ENCODE data around the gene CACNA2D2.

Gene CACNA2D2

GRCh38 chr3:50436114-50436674, 67.2 kb downstream of the CACNA2D2 start:
- Histone ChIP-seq H3K9me3 (ENCODE audit: control insufficient read depth in 5 of 5, low read length in 5 of 5) (no peaks in the 10 kb centered on the region), H3K36me3 (ENCODE audit: control insufficient read depth in 5 of 5, insufficient read depth in 5 of 5, low read length in 5 of 5) (no peaks in the 10 kb centered on the region), H3K4me3 (ENCODE audit: low read depth in 1 of 5, low read length in 5 of 5) (no peak overlapping the region), H3K27me3 (ENCODE audit: control insufficient read depth in 5 of 5, insufficient read depth in 4 of 5, low read length in 5 of 5) (peaks cover 4 to 15% (median 7%) of the 10 kb centered on the region in 5 donors), H3K9ac (ENCODE audit: low read length in 5 of 5) (no peak overlapping the region), H3K27ac (ENCODE audit: low read depth, low read length) (no peak overlapping the region), H3K4me1 (ENCODE audit: control insufficient read depth in 5 of 5, insufficient read depth in 5 of 5, low read length in 5 of 5) (peaks cover 0 to 3% (median 0%) of the 10 kb centered on the region in 5 donors)

- Histone ChIP-seq H3K27ac (ENCODE audit: low read depth, low read length) (no peak overlapping the region), H3K4me1 (ENCODE audit: control insufficient read depth in 5 of 5, insufficient read depth in 5 of 5, low read length in 5 of 5) (peaks cover 0 to 9% (median 1%) of the 10 kb centered on the region in 5 donors), H3K27me3 (ENCODE audit: control insufficient read depth in 5 of 5, insufficient read depth in 4 of 5, low read length in 5 of 5) (peaks cover 4 to 15% (median 7%) of the 10 kb centered on the region in 5 donors), H3K4me3 (ENCODE audit: low read depth in 1 of 5, low read length in 5 of 5) (no peak overlapping the region), H3K9me3 (ENCODE audit: control insufficient read depth in 5 of 5, low read length in 5 of 5) (no peaks in the 10 kb centered on the region), H3K9ac (ENCODE audit: low read length in 5 of 5) (no peak overlapping the region), H3K36me3 (ENCODE audit: control insufficient read depth in 5 of 5, insufficient read depth in 5 of 5, low read length in 5 of 5) (no peaks in the 10 kb centered on the region)
Observed at GRCh38 chr3:50435371-50436113, 67.9 kb downstream of the CACNA2D2 start.

- H3K9me3 ChIP-seq (ENCODE audit: control insufficient read depth in 5 of 5, low read length in 5 of 5) = no peaks in the 10 kb centered on the region
- H3K9ac ChIP-seq (ENCODE audit: low read length in 5 of 5) = no peak overlapping the region
- H3K4me1 ChIP-seq (ENCODE audit: control insufficient read depth in 5 of 5, insufficient read depth in 5 of 5, low read length in 5 of 5) = peaks cover 0 to 14% (median 3%) of the 10 kb centered on the region in 5 donors
- H3K27ac ChIP-seq (ENCODE audit: low read depth, low read length) = no peak overlapping the region
- H3K27me3 ChIP-seq (ENCODE audit: control insufficient read depth in 5 of 5, insufficient read depth in 4 of 5, low read length in 5 of 5) = peaks cover 4 to 15% (median 7%) of the 10 kb centered on the region in 5 donors
- H3K36me3 ChIP-seq (ENCODE audit: control insufficient read depth in 5 of 5, insufficient read depth in 5 of 5, low read length in 5 of 5) = no peaks in the 10 kb centered on the region
- H3K4me3 ChIP-seq (ENCODE audit: low read depth in 1 of 5, low read length in 5 of 5) = no peak overlapping the region
Observed at GRCh38 chr3:50433954-50434353, 69.5 kb downstream of the CACNA2D2 start.

GRCh38 chr3:50430950-50431435, 72.4 kb downstream of the CACNA2D2 start:
- no peaks in the 10 kb centered on the region for H3K36me3 ChIP-seq (ENCODE audit: control insufficient read depth in 5 of 5, insufficient read depth in 5 of 5, low read length in 5 of 5)
- no peak overlapping the region for H3K27ac ChIP-seq (ENCODE audit: low read depth, low read length)

GRCh38 chr3:50430191-50430590, 73.2 kb downstream of the CACNA2D2 start:
- no peaks in the 10 kb centered on the region for H3K36me3 ChIP-seq (ENCODE audit: control insufficient read depth in 5 of 5, insufficient read depth in 5 of 5, low read length in 5 of 5)
- H3K4me3 ChIP-seq (ENCODE audit: low read depth in 1 of 5, low read length in 5 of 5) = no peak overlapping the region
- H3K27ac ChIP-seq (ENCODE audit: low read depth, low read length) = no peak overlapping the region
- peaks cover 0 to 14% (median 3%) of the 10 kb centered on the region in 5 donors for H3K4me1 ChIP-seq (ENCODE audit: control insufficient read depth in 5 of 5, insufficient read depth in 5 of 5, low read length in 5 of 5)
- no peak overlapping the region for H3K9ac ChIP-seq (ENCODE audit: low read length in 5 of 5)
- no peaks in the 10 kb centered on the region for H3K9me3 ChIP-seq (ENCODE audit: control insufficient read depth in 5 of 5, low read length in 5 of 5)
- peaks cover 2 to 6% (median 3%) of the 10 kb centered on the region in 5 donors for H3K27me3 ChIP-seq (ENCODE audit: control insufficient read depth in 5 of 5, insufficient read depth in 4 of 5, low read length in 5 of 5)

More at GRCh38 chr3:50430950-50431435, 72.4 kb downstream of the CACNA2D2 start:
- Histone ChIP-seq H3K4me1 (ENCODE audit: control insufficient read depth in 5 of 5, insufficient read depth in 5 of 5, low read length in 5 of 5) (peaks cover 0 to 14% (median 3%) of the 10 kb centered on the region in 5 donors), H3K4me3 (ENCODE audit: low read depth in 1 of 5, low read length in 5 of 5) (no peak overlapping the region), H3K27me3 (ENCODE audit: control insufficient read depth in 5 of 5, insufficient read depth in 4 of 5, low read length in 5 of 5) (peaks cover 3 to 13% (median 4%) of the 10 kb centered on the region in 5 donors), H3K9me3 (ENCODE audit: control insufficient read depth in 5 of 5, low read length in 5 of 5) (no peaks in the 10 kb centered on the region), H3K9ac (ENCODE audit: low read length in 5 of 5) (no peak overlapping the region)

- H3K4me3 ChIP-seq (ENCODE audit: low read depth in 1 of 5, low read length in 5 of 5) = no peak overlapping the region
- no peaks in the 10 kb centered on the region for H3K27me3 ChIP-seq (ENCODE audit: control insufficient read depth in 5 of 5, insufficient read depth in 4 of 5, low read length in 5 of 5)
- peaks cover 0 to 14% (median 3%) of the 10 kb centered on the region in 5 donors for H3K4me1 ChIP-seq (ENCODE audit: control insufficient read depth in 5 of 5, insufficient read depth in 5 of 5, low read length in 5 of 5)
- no peak overlapping the region for H3K27ac ChIP-seq (ENCODE audit: low read depth, low read length)
- H3K9ac ChIP-seq (ENCODE audit: low read length in 5 of 5) = no peak overlapping the region
- no peaks in the 10 kb centered on the region for H3K9me3 ChIP-seq (ENCODE audit: control insufficient read depth in 5 of 5, low read length in 5 of 5)
- no peaks in the 10 kb centered on the region for H3K36me3 ChIP-seq (ENCODE audit: control insufficient read depth in 5 of 5, insufficient read depth in 5 of 5, low read length in 5 of 5)
Observed at GRCh38 chr3:50428007-50428633, 75.3 kb downstream of the CACNA2D2 start.

- Histone ChIP-seq H3K4me3 (ENCODE audit: low read depth in 1 of 5, low read length in 5 of 5) (no peak overlapping the region), H3K4me1 (ENCODE audit: control insufficient read depth in 5 of 5, insufficient read depth in 5 of 5, low read length in 5 of 5) (peaks cover 0 to 14% (median 3%) of the 10 kb centered on the region in 5 donors), H3K9me3 (ENCODE audit: control insufficient read depth in 5 of 5, low read length in 5 of 5) (no peaks in the 10 kb centered on the region), H3K36me3 (ENCODE audit: control insufficient read depth in 5 of 5, insufficient read depth in 5 of 5, low read length in 5 of 5) (no peaks in the 10 kb centered on the region), H3K27ac (ENCODE audit: low read depth, low read length) (no peak overlapping the region), H3K27me3 (ENCODE audit: control insufficient read depth in 5 of 5, insufficient read depth in 4 of 5, low read length in 5 of 5) (no peaks in the 10 kb centered on the region), H3K9ac (ENCODE audit: low read length in 5 of 5) (no peak overlapping the region)
Observed at GRCh38 chr3:50427217-50427616, 76.2 kb downstream of the CACNA2D2 start.

GRCh38 chr3:50425911-50426310, 77.5 kb downstream of the CACNA2D2 start:
- H3K4me3 ChIP-seq (ENCODE audit: low read depth in 1 of 5, low read length in 5 of 5) = no peak overlapping the region
- H3K9ac ChIP-seq (ENCODE audit: low read length in 5 of 5) = no peak overlapping the region
- peaks cover 0 to 9% (median 3%) of the 10 kb centered on the region in 5 donors for H3K4me1 ChIP-seq (ENCODE audit: control insufficient read depth in 5 of 5, insufficient read depth in 5 of 5, low read length in 5 of 5)
- H3K9me3 ChIP-seq (ENCODE audit: control insufficient read depth in 5 of 5, low read length in 5 of 5) = no peaks in the 10 kb centered on the region
- H3K27ac ChIP-seq (ENCODE audit: low read depth, low read length) = no peak overlapping the region
- H3K36me3 ChIP-seq (ENCODE audit: control insufficient read depth in 5 of 5, insufficient read depth in 5 of 5, low read length in 5 of 5) = no peaks in the 10 kb centered on the region
- H3K27me3 ChIP-seq (ENCODE audit: control insufficient read depth in 5 of 5, insufficient read depth in 4 of 5, low read length in 5 of 5) = no peaks in the 10 kb centered on the region

GRCh38 chr3:50423543-50423942, 79.9 kb downstream of the CACNA2D2 start:
- no peak overlapping the region for H3K4me3 ChIP-seq (ENCODE audit: low read depth in 1 of 5, low read length in 5 of 5)
- H3K27ac ChIP-seq (ENCODE audit: low read depth, low read length) = no peak overlapping the region
- H3K27me3 ChIP-seq (ENCODE audit: control insufficient read depth in 5 of 5, insufficient read depth in 4 of 5, low read length in 5 of 5) = no peaks in the 10 kb centered on the region
- H3K9ac ChIP-seq (ENCODE audit: low read length in 5 of 5) = no peak overlapping the region
- no peaks in the 10 kb centered on the region for H3K9me3 ChIP-seq (ENCODE audit: control insufficient read depth in 5 of 5, low read length in 5 of 5)
- H3K36me3 ChIP-seq (ENCODE audit: control insufficient read depth in 5 of 5, insufficient read depth in 5 of 5, low read length in 5 of 5) = no peaks in the 10 kb centered on the region
- no peaks in the 10 kb centered on the region for H3K4me1 ChIP-seq (ENCODE audit: control insufficient read depth in 5 of 5, insufficient read depth in 5 of 5, low read length in 5 of 5)

GRCh38 chr3:50422153-50422552, 81.3 kb downstream of the CACNA2D2 start:
- no peaks in the 10 kb centered on the region for H3K27me3 ChIP-seq (ENCODE audit: control insufficient read depth in 5 of 5, insufficient read depth in 4 of 5, low read length in 5 of 5)
- H3K27ac ChIP-seq (ENCODE audit: low read depth, low read length) = no peak overlapping the region
- no peak overlapping the region for H3K9ac ChIP-seq (ENCODE audit: low read length in 5 of 5)
- no peaks in the 10 kb centered on the region for H3K36me3 ChIP-seq (ENCODE audit: control insufficient read depth in 5 of 5, insufficient read depth in 5 of 5, low read length in 5 of 5)
- no peak overlapping the region for H3K4me3 ChIP-seq (ENCODE audit: low read depth in 1 of 5, low read length in 5 of 5)
- no peaks in the 10 kb centered on the region for H3K4me1 ChIP-seq (ENCODE audit: control insufficient read depth in 5 of 5, insufficient read depth in 5 of 5, low read length in 5 of 5)
- H3K9me3 ChIP-seq (ENCODE audit: control insufficient read depth in 5 of 5, low read length in 5 of 5) = no peaks in the 10 kb centered on the region
